ENCODE data around the gene PCP2. TPM values are rescaled to one million over a fixed set of nuclear protein-coding genes. Genes with fewer than 3 reads are reported as not detected.

Gene PCP2
- polyA plus RNA-seq, 1 donor = 1.5 TPM

DNA sequence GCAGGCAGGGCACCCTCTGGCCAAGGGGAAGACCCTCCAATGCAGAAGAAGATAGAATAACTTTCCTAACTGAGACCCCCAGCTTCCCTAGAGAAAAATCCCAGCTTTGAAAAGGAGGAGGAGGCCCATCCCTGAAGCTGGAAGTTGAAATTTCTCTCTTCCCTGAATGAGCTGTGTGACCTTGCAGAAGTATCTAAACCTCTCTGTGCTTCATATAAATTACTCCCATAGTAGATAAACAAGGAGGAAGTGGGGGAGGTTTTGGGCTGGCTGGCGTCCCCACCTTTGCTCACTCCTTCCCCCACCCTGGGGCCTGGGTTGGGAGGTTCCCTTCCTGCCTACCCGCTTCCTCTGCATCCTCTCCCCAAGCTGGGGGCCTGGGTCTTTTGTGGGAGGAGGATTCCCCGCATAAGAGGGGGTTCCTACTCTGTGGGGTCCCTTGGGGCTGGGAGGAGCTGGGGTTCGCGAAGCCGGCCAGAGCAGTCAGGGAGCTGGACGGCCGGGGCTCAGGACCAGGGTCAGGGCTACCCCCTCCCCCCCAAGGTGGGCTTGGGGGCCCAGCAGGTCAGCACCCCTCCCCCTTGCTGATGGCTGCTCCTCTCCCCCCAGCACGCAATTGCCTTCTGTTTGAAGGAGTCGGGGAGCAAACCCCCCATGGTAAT, 26.2 kb downstream of the PCP2 start:
- H3K36me3 ChIP-seq (ENCODE audit: control insufficient read depth, insufficient read depth, low read length) = peaks cover 59% of the 10 kb centered on the region
- no peak overlapping the region for H3K4me3 ChIP-seq (ENCODE audit: low read length)
- no peak overlapping the region for H3K27ac ChIP-seq (ENCODE audit: low read length)
- no peaks in the 10 kb centered on the region for H3K27me3 ChIP-seq (ENCODE audit: control insufficient read depth, insufficient read depth, low read length)
- DNase-seq = no peak
- peaks cover 6% of the 10 kb centered on the region for H3K9me3 ChIP-seq (ENCODE audit: control insufficient read depth, low read depth, low read length)
- no CpG with 5 or more reads among the region's 10 CpGs for WGBS (ENCODE audit: insufficient coverage, low lambda C conversion rate)
- no peaks in the 10 kb centered on the region for H3K4me1 ChIP-seq (ENCODE audit: control insufficient read depth, insufficient read depth, low read length)

DNA sequence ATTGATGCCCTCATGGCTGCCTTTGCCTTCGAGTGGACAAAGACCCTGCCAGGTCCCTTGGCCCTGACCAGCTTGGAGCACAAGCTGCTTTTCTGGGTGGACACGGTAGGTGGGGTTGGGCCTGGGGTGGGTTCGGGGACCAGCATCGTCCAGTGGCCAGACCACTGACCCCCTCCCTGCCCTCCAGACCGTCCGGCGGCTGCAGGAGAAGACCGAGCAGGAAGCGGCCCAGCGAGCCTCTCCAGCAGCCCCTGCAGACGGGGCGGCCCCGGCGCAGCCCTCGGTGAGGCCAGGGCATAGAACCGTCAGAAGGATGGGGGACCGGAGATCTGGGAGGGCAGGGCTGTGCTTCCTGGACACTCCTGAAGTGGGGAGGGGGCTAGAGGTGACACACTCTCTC, 27.2 kb downstream of the PCP2 start:
- Histone ChIP-seq H3K4me1 (ENCODE audit: control insufficient read depth, insufficient read depth, low read length) (no peaks in the 10 kb centered on the region), H3K36me3 (ENCODE audit: control insufficient read depth, insufficient read depth, low read length) (peaks cover 49% of the 10 kb centered on the region), H3K27me3 (ENCODE audit: control insufficient read depth, insufficient read depth, low read length) (no peaks in the 10 kb centered on the region), H3K9me3 (ENCODE audit: control insufficient read depth, low read depth, low read length) (peaks cover 6% of the 10 kb centered on the region), H3K27ac (ENCODE audit: low read length) (no peak overlapping the region), H3K4me3 (ENCODE audit: low read length) (no peak overlapping the region)
- DNase-seq = no peak
- WGBS (ENCODE audit: insufficient coverage, low lambda C conversion rate) = no CpG with 5 or more reads among the region's 17 CpGs

GRCh38 chr19:7605490-7606222, 27.9 kb downstream of the PCP2 start:
- Histone ChIP-seq H3K4me1 (ENCODE audit: control insufficient read depth, insufficient read depth, low read length) (no peaks in the 10 kb centered on the region), H3K27me3 (ENCODE audit: control insufficient read depth, insufficient read depth, low read length) (no peaks in the 10 kb centered on the region), H3K36me3 (ENCODE audit: control insufficient read depth, insufficient read depth, low read length) (peaks cover 43% of the 10 kb centered on the region), H3K4me3 (ENCODE audit: low read length) (no peak overlapping the region), H3K9me3 (ENCODE audit: control insufficient read depth, low read depth, low read length) (peaks cover 6% of the 10 kb centered on the region), H3K27ac (ENCODE audit: low read length) (no peak overlapping the region)
- 53% methylated on average over 4 of the region's 14 CpGs for WGBS (ENCODE audit: insufficient coverage, low lambda C conversion rate)
- DNase-seq = no peak

DNA sequence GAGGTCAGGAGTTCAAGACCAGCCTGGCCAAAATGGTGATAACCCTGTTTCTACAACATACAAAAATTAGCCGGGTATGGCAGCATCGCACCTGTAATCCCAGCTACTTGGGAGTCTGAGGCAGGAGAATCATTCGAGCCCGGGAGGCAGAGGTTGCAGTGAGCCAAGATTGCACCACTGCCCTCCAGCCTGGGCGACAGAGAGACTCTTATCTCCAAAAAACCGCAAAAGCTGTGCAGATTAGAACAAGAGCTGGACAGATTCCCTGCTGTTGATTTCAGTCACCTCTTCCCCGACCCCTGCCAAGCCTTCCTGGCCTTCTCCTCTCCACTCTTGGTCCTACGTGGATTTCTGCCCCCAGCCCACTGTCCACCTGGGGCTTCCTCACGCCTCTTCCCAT, 29.6 kb downstream of the PCP2 start:
- H3K27ac ChIP-seq (ENCODE audit: low read length) = no peak overlapping the region
- H3K27me3 ChIP-seq (ENCODE audit: control insufficient read depth, insufficient read depth, low read length) = no peaks in the 10 kb centered on the region
- no CpG with 5 or more reads among the region's 9 CpGs for WGBS (ENCODE audit: insufficient coverage, low lambda C conversion rate)
- H3K36me3 ChIP-seq (ENCODE audit: control insufficient read depth, insufficient read depth, low read length) = peaks cover 30% of the 10 kb centered on the region
- H3K4me3 ChIP-seq (ENCODE audit: low read length) = no peak overlapping the region
- peaks cover 6% of the 10 kb centered on the region for H3K9me3 ChIP-seq (ENCODE audit: control insufficient read depth, low read depth, low read length)
- no peak for DNase-seq
- H3K4me1 ChIP-seq (ENCODE audit: control insufficient read depth, insufficient read depth, low read length) = no peaks in the 10 kb centered on the region

- Histone ChIP-seq H3K9me3 (ENCODE audit: control insufficient read depth, low read depth, low read length) (peaks cover 6% of the 10 kb centered on the region), H3K27ac (ENCODE audit: low read length) (no peak overlapping the region), H3K36me3 (ENCODE audit: control insufficient read depth, insufficient read depth, low read length) (peaks cover 28% of the 10 kb centered on the region), H3K27me3 (ENCODE audit: control insufficient read depth, insufficient read depth, low read length) (no peaks in the 10 kb centered on the region), H3K4me3 (ENCODE audit: low read length) (no peak overlapping the region), H3K4me1 (ENCODE audit: control insufficient read depth, insufficient read depth, low read length) (no peaks in the 10 kb centered on the region)
- no peak for DNase-seq
- WGBS (ENCODE audit: insufficient coverage, low lambda C conversion rate) = 40% methylated on average over 1 of the region's 11 CpGs
These were observed 30.5 kb downstream of the PCP2 start for GRCh38 chr19:7602935-7603497.

GRCh38 chr19:7602240-7602934, 31.1 kb downstream of the PCP2 start:
- Histone ChIP-seq H3K4me1 (ENCODE audit: control insufficient read depth, insufficient read depth, low read length) (no peaks in the 10 kb centered on the region), H3K36me3 (ENCODE audit: control insufficient read depth, insufficient read depth, low read length) (peaks cover 27% of the 10 kb centered on the region), H3K9me3 (ENCODE audit: control insufficient read depth, low read depth, low read length) (peaks cover 4% of the 10 kb centered on the region), H3K27me3 (ENCODE audit: control insufficient read depth, insufficient read depth, low read length) (no peaks in the 10 kb centered on the region), H3K27ac (ENCODE audit: low read length) (no peak overlapping the region), H3K4me3 (ENCODE audit: low read length) (no peak overlapping the region)
- WGBS (ENCODE audit: insufficient coverage, low lambda C conversion rate) = 55% methylated on average over 2 of the region's 15 CpGs
- DNase-seq = no peak

DNA sequence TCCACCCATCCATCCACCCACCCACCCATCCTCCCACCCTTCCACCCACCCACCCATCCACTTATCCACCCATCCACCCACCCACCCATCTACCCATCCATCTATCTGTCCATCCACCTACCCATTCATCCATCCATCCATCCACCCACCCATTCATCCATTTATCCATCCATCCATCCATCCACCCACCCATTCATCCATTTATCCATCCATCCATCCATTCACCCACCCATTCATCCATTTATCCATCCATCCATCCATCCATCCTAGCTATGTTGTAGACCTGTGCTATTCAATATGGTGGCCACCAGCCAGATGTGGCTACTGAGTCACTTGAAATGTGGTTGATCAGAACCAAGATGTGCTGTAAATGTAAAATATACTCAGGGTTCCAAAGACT, 32.8 kb downstream of the PCP2 start:
- H3K36me3 ChIP-seq (ENCODE audit: control insufficient read depth, insufficient read depth, low read length) = peaks cover 14% of the 10 kb centered on the region
- no peak overlapping the region for H3K27ac ChIP-seq (ENCODE audit: low read length)
- peaks cover 8% of the 10 kb centered on the region for H3K27me3 ChIP-seq (ENCODE audit: control insufficient read depth, insufficient read depth, low read length)
- no peaks in the 10 kb centered on the region for H3K4me1 ChIP-seq (ENCODE audit: control insufficient read depth, insufficient read depth, low read length)
- DNase-seq = no peak
- H3K9me3 ChIP-seq (ENCODE audit: control insufficient read depth, low read depth, low read length) = peaks cover 4% of the 10 kb centered on the region
- H3K4me3 ChIP-seq (ENCODE audit: low read length) = no peak overlapping the region

- Histone ChIP-seq H3K4me1 (ENCODE audit: control insufficient read depth, insufficient read depth, low read length) (no peaks in the 10 kb centered on the region), H3K27ac (ENCODE audit: low read length) (no peak overlapping the region), H3K36me3 (ENCODE audit: control insufficient read depth, insufficient read depth, low read length) (peaks cover 6% of the 10 kb centered on the region), H3K27me3 (ENCODE audit: control insufficient read depth, insufficient read depth, low read length) (peaks cover 8% of the 10 kb centered on the region), H3K4me3 (ENCODE audit: low read length) (no peak overlapping the region), H3K9me3 (ENCODE audit: control insufficient read depth, low read depth, low read length) (no peaks in the 10 kb centered on the region)
- WGBS (ENCODE audit: insufficient coverage, low lambda C conversion rate) = 80% methylated on average over 1 of the region's 6 CpGs
- DNase-seq = no peak
These were observed 35.3 kb downstream of the PCP2 start for GRCh38 chr19:7598180-7598579.

- H3K36me3 ChIP-seq (ENCODE audit: control insufficient read depth, insufficient read depth, low read length) = peaks cover 6% of the 10 kb centered on the region
- H3K4me3 ChIP-seq (ENCODE audit: low read length) = peak overlapping the region; percentile 81
- H3K4me1 ChIP-seq (ENCODE audit: control insufficient read depth, insufficient read depth, low read length) = no peaks in the 10 kb centered on the region
- no CpG with 5 or more reads among the region's 9 CpGs for whole genome bisulfite sequencing (ENCODE audit: insufficient coverage, low lambda C conversion rate)
- no peak overlapping the region for H3K27ac ChIP-seq (ENCODE audit: low read length)
- H3K9me3 ChIP-seq (ENCODE audit: control insufficient read depth, low read depth, low read length) = no peaks in the 10 kb centered on the region
- DNase-seq = no peak
- H3K27me3 ChIP-seq (ENCODE audit: control insufficient read depth, insufficient read depth, low read length) = peaks cover 8% of the 10 kb centered on the region
These were observed 35.8 kb downstream of the PCP2 start for GRCh38 chr19:7597689-7598088.

- H3K9me3 ChIP-seq (ENCODE audit: control insufficient read depth, low read depth, low read length) = no peaks in the 10 kb centered on the region
- H3K4me3 ChIP-seq (ENCODE audit: low read length) = peak overlapping the region; percentile 81
- no peaks in the 10 kb centered on the region for H3K4me1 ChIP-seq (ENCODE audit: control insufficient read depth, insufficient read depth, low read length)
- peaks cover 8% of the 10 kb centered on the region for H3K27me3 ChIP-seq (ENCODE audit: control insufficient read depth, insufficient read depth, low read length)
- WGBS (ENCODE audit: insufficient coverage, low lambda C conversion rate) = no CpG with 5 or more reads among the region's 70 CpGs
- H3K36me3 ChIP-seq (ENCODE audit: control insufficient read depth, insufficient read depth, low read length) = peaks cover 6% of the 10 kb centered on the region
- peak overlapping the region; percentile 48 for H3K27ac ChIP-seq (ENCODE audit: low read length)
- peak in 1 of 2 donors; percentile 48 for DNase-seq
These were observed 37.1 kb downstream of the PCP2 start for GRCh38 chr19:7596211-7596937.

All from large intestine (tissue), 3 donors.